Caco-2 (cell line): ENCODE measurements around the gene DOHH. TPM values are rescaled to one million over a fixed set of nuclear protein-coding genes. Genes with fewer than 3 reads are reported as not detected.
A peak's percentile ranks its signal among the peaks of the same experiment; 100 is the strongest.

Source experiments
- BruUV-seq: library from RNA; stranded (reverse); fragments of 400-500 nt; replicated peaks from 2 replicates; lab custom pipeline; 2021; lab: Mats Ljungman, UMichigan
- CTCF ChIA-PET: fragments of 300-600 bp; sonication (Branson Sonifier 250); formaldehyde crosslinking; loops from one replicate; lab custom pipeline; 2022; ENCODE audit warnings: antibody characterized with exemption; lab: Charles Lee
- POLR2A ChIA-PET: fragments of 300-600 bp; sonication (Branson Sonifier 250); formaldehyde crosslinking; loops from one replicate; lab custom pipeline; 2022; ENCODE audit warnings: antibody characterized with exemption; lab: Charles Lee
- DNase-seq, 2 experiments: peaks; one replicate each; pipeline versions ENCODE4 v3.0.0 to v3.0.0-alpha.2; 2020 to 2022
- H3K27me3 ChIP-seq: replicated peaks from 2 replicates; pipeline ENCODE4 v1.6.0; 2011; ENCODE audit warnings: low read length; ENCODE audit not compliant: control insufficient read depth, insufficient read depth
- H3K36me3 ChIP-seq: 2 replicates; pipeline ENCODE4 v1.5.1; 2011; ENCODE audit warnings: low read length; ENCODE audit not compliant: control insufficient read depth, insufficient read depth
- H3K4me1 ChIP-seq: fragments of 250-450 bp; sonication (Bioruptor Pico); 2 replicates; pipeline ENCODE4 v1.5.1; 2020; ENCODE audit warnings: mild to moderate bottlenecking
- H3K4me3 ChIP-seq: 2 replicates; pipeline ENCODE4 v1.5.1; 2011; ENCODE audit warnings: low read depth, mild to moderate bottlenecking, control low read depth, low read length
- H3K9me3 ChIP-seq: fragments of 250-450 bp; sonication (Bioruptor Pico); 2 replicates; pipeline ENCODE4 v1.5.1; 2020; ENCODE audit warnings: mild to moderate bottlenecking, moderate library complexity
- H3K27ac Mint-ChIP-seq: one replicate; pipeline ENCODE4 v1.8.0; 2022; ENCODE audit warnings: mixed read lengths; ENCODE audit not compliant: unreplicated experiment
- H3K27me3 Mint-ChIP-seq: one replicate; pipeline ENCODE4 v1.8.0; 2022; ENCODE audit warnings: mixed read lengths; ENCODE audit not compliant: insufficient read depth, unreplicated experiment
- H3K36me3 Mint-ChIP-seq: one replicate; pipeline ENCODE4 v1.8.0; 2022; ENCODE audit warnings: mild to moderate bottlenecking, mixed read lengths; ENCODE audit not compliant: insufficient read depth, unreplicated experiment
- H3K4me1 Mint-ChIP-seq: one replicate; pipeline ENCODE4 v1.8.0; 2022; ENCODE audit warnings: low read depth, mixed read lengths; ENCODE audit not compliant: unreplicated experiment
- H3K4me3 Mint-ChIP-seq: one replicate; pipeline ENCODE4 v1.8.0; 2022; ENCODE audit warnings: mild to moderate bottlenecking, moderate library complexity, mixed read lengths; ENCODE audit not compliant: unreplicated experiment
- H3K9me3 Mint-ChIP-seq: one replicate; pipeline ENCODE4 v1.8.0; 2022; ENCODE audit warnings: mixed read lengths; ENCODE audit not compliant: unreplicated experiment
- intact Hi-C: fragments of 100-400 bp; cut with micrococcal nuclease; formaldehyde crosslinking; loops from one replicate; pipeline ENCODE4 v1.10.0; 2022; ENCODE audit not compliant: unreplicated experiment
- total RNA-seq: library from RNA; stranded (reverse); gene quantifications from 2 replicates; pipeline ENCODE4 v1.2.3, GENCODE V29; 2022
- TF ChIP-seq, protein P1 (sequence below), 2 experiments: fragments of 200-600 bp in 1 of 2; IDR thresholded peaks; 1 replicate in 1 of 2; 2 replicates in 1 of 2; pipeline versions ENCODE4 v1.5.1 to v1.8.0; 2011 to 2022; ENCODE audit warnings: antibody characterized with exemption in 1 of 2, control low read depth in 1 of 2, inconsistent platforms in 1 of 2, low read depth in 1 of 2, low read length in 1 of 2, mild to moderate bottlenecking in 1 of 2, moderate library complexity in 1 of 2; ENCODE audit not compliant: insufficient read depth in 1 of 2, severe bottlenecking in 1 of 2, unreplicated experiment in 1 of 2

DOHH gene
- total RNA-seq, 1 experiment from 2014 or later = 17.4 TPM

DNA sequence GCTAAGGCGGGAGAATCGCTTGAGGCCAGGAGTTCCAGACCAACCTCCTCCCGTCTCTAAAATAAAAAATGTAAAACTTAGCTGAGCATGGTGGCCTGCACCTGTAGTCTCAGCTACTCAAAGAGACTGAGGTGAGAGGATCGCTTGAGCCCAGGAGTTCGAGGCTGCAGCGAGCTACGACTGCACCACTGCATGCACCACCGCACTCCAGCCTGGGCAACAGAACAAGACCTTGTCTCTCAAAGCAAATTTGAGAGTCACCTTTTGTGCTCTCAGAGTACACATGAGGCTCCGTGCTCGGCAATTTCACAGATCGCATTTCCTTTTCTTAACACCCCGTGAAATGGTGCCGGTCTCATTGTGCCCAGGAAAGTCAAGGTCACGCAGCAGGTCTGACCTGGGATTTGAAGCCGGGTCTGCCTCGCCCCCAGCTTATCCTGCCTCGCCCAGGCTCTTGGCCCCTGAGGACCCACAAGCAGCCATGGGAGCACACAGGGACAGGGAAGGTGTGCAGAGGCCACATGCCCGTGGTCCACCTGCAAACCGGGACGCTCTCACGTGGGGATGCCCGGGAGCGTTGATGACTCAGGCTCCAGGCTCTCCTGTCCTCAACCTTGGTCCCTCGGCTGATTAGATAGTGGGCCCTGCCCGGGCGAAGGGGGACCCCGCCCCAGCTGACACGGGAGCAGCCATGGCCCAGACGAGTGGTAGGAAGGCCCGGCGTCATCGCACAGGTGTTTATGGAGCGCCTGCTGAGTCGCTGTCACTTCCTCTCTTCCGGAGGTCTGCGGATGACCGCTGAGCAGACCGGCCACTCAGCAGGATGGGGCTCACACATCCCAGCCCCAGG lies 19.0 kb downstream of the DOHH start:
- peaks cover 5% of the 10 kb centered on the region for H3K4me1 Mint-ChIP-seq
- peak overlapping the region; percentile 64 for H3K27ac Mint-ChIP-seq
- Histone ChIP-seq H3K27me3 (no peaks in the 10 kb centered on the region), H3K9me3 (no peaks in the 10 kb centered on the region), H3K4me1 (peaks cover 21% of the 10 kb centered on the region), H3K4me3 (no peak overlapping the region), H3K36me3 (no peaks in the 10 kb centered on the region)
- ChIA-PET CTCF (no interaction called here), POLR2A (no interaction called here)
- peaks cover 21% of the 10 kb centered on the region for H3K36me3 Mint-ChIP-seq
- no TSS peak for BruUV-seq
- H3K4me3 Mint-ChIP-seq = no peak overlapping the region
- intact Hi-C loops = no loop called here
- TF ChIP-seq, protein P1, sequence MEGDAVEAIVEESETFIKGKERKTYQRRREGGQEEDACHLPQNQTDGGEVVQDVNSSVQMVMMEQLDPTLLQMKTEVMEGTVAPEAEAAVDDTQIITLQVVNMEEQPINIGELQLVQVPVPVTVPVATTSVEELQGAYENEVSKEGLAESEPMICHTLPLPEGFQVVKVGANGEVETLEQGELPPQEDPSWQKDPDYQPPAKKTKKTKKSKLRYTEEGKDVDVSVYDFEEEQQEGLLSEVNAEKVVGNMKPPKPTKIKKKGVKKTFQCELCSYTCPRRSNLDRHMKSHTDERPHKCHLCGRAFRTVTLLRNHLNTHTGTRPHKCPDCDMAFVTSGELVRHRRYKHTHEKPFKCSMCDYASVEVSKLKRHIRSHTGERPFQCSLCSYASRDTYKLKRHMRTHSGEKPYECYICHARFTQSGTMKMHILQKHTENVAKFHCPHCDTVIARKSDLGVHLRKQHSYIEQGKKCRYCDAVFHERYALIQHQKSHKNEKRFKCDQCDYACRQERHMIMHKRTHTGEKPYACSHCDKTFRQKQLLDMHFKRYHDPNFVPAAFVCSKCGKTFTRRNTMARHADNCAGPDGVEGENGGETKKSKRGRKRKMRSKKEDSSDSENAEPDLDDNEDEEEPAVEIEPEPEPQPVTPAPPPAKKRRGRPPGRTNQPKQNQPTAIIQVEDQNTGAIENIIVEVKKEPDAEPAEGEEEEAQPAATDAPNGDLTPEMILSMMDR (IDR thresholded peaks at IDR 0.05; ENCODE audit: insufficient read depth in 1 of 2, low read depth in 1 of 2, low read length in 1 of 2, severe bottlenecking in 1 of 2, unreplicated experiment in 1 of 2) = no peak
- no peaks in the 10 kb centered on the region for H3K9me3 Mint-ChIP-seq
- no peaks in the 10 kb centered on the region for H3K27me3 Mint-ChIP-seq
- peak; percentile 62 to 85 for DNase-seq

DNA sequence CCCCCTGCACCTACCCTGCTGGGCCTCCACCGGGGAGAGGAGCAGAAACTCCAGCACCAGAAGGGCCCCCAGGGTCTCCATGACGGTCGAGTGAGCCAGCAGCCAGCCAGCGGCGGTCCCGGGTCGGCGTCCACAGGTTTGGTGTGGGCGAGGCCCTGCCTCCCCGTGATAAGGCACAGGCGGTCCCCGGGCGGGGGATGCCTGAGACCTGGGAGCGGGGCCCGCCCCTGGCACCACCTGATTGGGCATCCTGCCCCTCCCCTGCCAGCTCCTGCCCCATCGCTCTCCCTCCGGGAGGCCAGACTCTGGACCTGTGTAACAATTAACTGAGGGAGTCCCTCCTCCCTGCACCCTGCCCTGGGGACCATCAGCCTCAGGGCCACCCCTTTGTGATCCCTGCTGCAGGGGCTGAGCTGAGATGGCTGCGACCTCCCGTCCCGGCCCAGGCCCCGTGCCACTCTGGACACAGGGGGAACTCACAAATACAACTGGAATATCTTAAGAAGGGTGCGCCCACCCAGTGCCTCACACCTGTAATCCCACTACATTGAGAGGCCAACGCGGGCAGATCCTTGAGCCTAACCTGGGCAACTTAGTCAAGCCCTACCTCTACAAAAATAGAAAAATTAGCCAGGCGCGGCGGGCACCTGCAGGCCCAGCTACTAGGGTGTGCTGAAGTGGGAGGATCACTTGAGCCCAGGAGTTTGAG lies 19.9 kb downstream of the DOHH start, which contains the start of gene SMIM24:
Gene SMIM24, minus strand, starts transcription at position 143 of the 709 bp plus-strand sequence. Its CDS starts 62 bp downstream, at position 81.
- Mint-ChIP-seq H3K4me3 (no peak within 1 kb of the TSS), H3K27ac (no peak within 1 kb of the TSS), H3K4me1 (peaks cover 5% of the 10 kb centered on the region), H3K27me3 (no peaks in the 10 kb centered on the region), H3K36me3 (peaks cover 18% of the 10 kb centered on the region), H3K9me3 (no peaks in the 10 kb centered on the region)
- TF ChIP-seq, protein P1 (IDR thresholded peaks at IDR 0.05; ENCODE audit: insufficient read depth in 1 of 2, low read depth in 1 of 2, low read length in 1 of 2, severe bottlenecking in 1 of 2, unreplicated experiment in 1 of 2) = no peak
- Histone ChIP-seq H3K4me1 (peaks cover 21% of the 10 kb centered on the region), H3K27me3 (no peaks in the 10 kb centered on the region), H3K36me3 (no peaks in the 10 kb centered on the region), H3K4me3 (no peak within 1 kb of the TSS), H3K9me3 (no peaks in the 10 kb centered on the region)
- CTCF ChIA-PET = no interaction called here
- no TSS peak for BruUV-seq
- no peak for DNase-seq
- intact Hi-C loops = no loop called here
- POLR2A ChIA-PET = no interaction called here

DNA sequence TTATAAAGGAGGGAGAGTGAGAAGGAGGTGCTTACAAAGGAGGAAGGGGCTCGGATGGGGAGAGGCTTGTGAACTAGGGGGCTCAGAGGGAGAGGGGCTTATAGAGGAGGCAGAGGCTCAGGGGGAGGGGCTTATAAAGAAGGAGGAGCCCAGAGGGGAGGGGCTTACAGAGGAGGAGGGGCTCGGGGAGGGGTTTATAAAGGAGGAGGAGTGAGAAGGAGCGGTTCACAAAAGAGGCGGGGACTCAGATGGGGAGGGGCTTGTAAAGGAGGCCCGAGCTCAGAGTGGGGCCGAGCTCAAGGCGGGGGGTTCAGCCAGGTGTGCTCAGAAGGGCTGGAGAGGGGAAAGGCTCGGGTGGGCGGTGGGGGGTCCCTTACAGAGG lies 20.6 kb downstream of the DOHH start:
- H3K4me3 Mint-ChIP-seq = no peak overlapping the region
- TF ChIP-seq, protein P1 (IDR thresholded peaks at IDR 0.05; ENCODE audit: insufficient read depth in 1 of 2, low read depth in 1 of 2, low read length in 1 of 2, severe bottlenecking in 1 of 2, unreplicated experiment in 1 of 2) = no peak
- no peaks in the 10 kb centered on the region for H3K9me3 Mint-ChIP-seq
- Histone ChIP-seq H3K27me3 (no peaks in the 10 kb centered on the region), H3K36me3 (no peaks in the 10 kb centered on the region), H3K4me3 (no peak overlapping the region), H3K4me1 (peaks cover 26% of the 10 kb centered on the region), H3K9me3 (no peaks in the 10 kb centered on the region)
- H3K27me3 Mint-ChIP-seq = no peaks in the 10 kb centered on the region
- H3K36me3 Mint-ChIP-seq = peaks cover 11% of the 10 kb centered on the region
- H3K4me1 Mint-ChIP-seq = peaks cover 5% of the 10 kb centered on the region
- no peak for DNase-seq
- BruUV-seq = no TSS peak
- H3K27ac Mint-ChIP-seq = no peak overlapping the region
- intact Hi-C loops = no loop called here
- POLR2A ChIA-PET = no interaction called here
- CTCF ChIA-PET = interaction anchor here (0.7 kb wide), 2 partner anchors 12 to 51 kb away, joined by 3 to 12 read pairs; no protein-coding TSS in a partner anchor
